ENCODE results near the gene BAK1.
A peak's percentile ranks its signal among the peaks of the same experiment; 100 is the strongest.

The BAK1 gene

GRCh38 chr6:33585403-33586107, 5.5 kb upstream of the BAK1 start:
- no peak overlapping the region for H3K27ac ChIP-seq
- TF ChIP-seq ZFX (IDR thresholded peaks at IDR 0.05; ENCODE audit: borderline replicate concordance) (no peak), CTCF (IDR thresholded peaks at IDR 0.05) (peak; percentile 86)

- H3K27ac ChIP-seq: no peak overlapping the region
- TF ChIP-seq ZFX (IDR thresholded peaks at IDR 0.05; ENCODE audit: borderline replicate concordance) (no peak), CTCF (IDR thresholded peaks at IDR 0.05) (no peak)
Measured at GRCh38 chr6:33584700-33585402, 4.8 kb upstream of the BAK1 start.

- TF ChIP-seq CTCF (IDR thresholded peaks at IDR 0.05): peak; percentile 46
- TF ChIP-seq ZFX (IDR thresholded peaks at IDR 0.05; ENCODE audit: borderline replicate concordance): no peak
- H3K27ac ChIP-seq: no peak overlapping the region
Measured at GRCh38 chr6:33583591-33584155, 3.6 kb upstream of the BAK1 start.

GRCh38 chr6:33581186-33581585, 1.1 kb upstream of the BAK1 start:
- no peak overlapping the region; the same call in 1 of the 2 replicates for H3K27ac ChIP-seq
- no peak for TF ChIP-seq CTCF (IDR thresholded peaks at IDR 0.05)
- TF ChIP-seq ZFX (IDR thresholded peaks at IDR 0.05; ENCODE audit: borderline replicate concordance): no peak

GRCh38 chr6:33578588-33579011, 1.5 kb downstream of the BAK1 start:
- H3K27ac ChIP-seq: peak overlapping the region; percentile 76; the same call in 1 of the 2 replicates
- TF ChIP-seq CTCF (IDR thresholded peaks at IDR 0.05) (no peak), ZFX (IDR thresholded peaks at IDR 0.05; ENCODE audit: borderline replicate concordance) (no peak)

- no peak for TF ChIP-seq ZFX (IDR thresholded peaks at IDR 0.05; ENCODE audit: borderline replicate concordance)
- TF ChIP-seq CTCF (IDR thresholded peaks at IDR 0.05): no peak
- H3K27ac ChIP-seq: peak overlapping the region; percentile 76
Measured at GRCh38 chr6:33578164-33578563, 1.9 kb downstream of the BAK1 start.

- H3K27ac ChIP-seq: peak overlapping the region; percentile 76
- TF ChIP-seq ZFX (IDR thresholded peaks at IDR 0.05; ENCODE audit: borderline replicate concordance) (no peak), CTCF (IDR thresholded peaks at IDR 0.05) (no peak)
Measured at GRCh38 chr6:33577718-33578117, 2.4 kb downstream of the BAK1 start.
